HG03064 (cell line): ENCODE results near the gene RPP30.

ENCODE experiments used
- ATAC-seq: cut with Tn5 transposase; IDR thresholded peaks from one replicate; pipeline ENCODE4 v1.9.1; 2021; ENCODE audit warnings: low read depth; ENCODE audit not compliant: unreplicated experiment

The RPP30 gene

GRCh38 chr10:90915766-90916075 is 43.9 kb downstream of the RPP30 start:
- no peak for ATAC-seq

- no peak for ATAC-seq
Measured at GRCh38 chr10:90916392-90917237, 44.8 kb downstream of the RPP30 start.

GRCh38 chr10:90917238-90917967 is 45.6 kb downstream of the RPP30 start:
- no peak for ATAC-seq

GRCh38 chr10:90917968-90918318 is 46.2 kb downstream of the RPP30 start:
- ATAC-seq, result no peak

GRCh38 chr10:90919683-90920574 is 48.2 kb downstream of the RPP30 start:
- no peak for ATAC-seq

GRCh38 chr10:90920986-90921666 is 49.4 kb downstream of the RPP30 start, which contains the start of gene ANKRD1:
TSS of gene ANKRD1 (minus strand) at chr10:90921087. CDS start at chr10:90921027, 60 bp downstream.
- ATAC-seq, result no peak

GRCh38 chr10:90921906-90922305 is 50.1 kb downstream of the RPP30 start:
- ATAC-seq, result no peak

- ATAC-seq, result no peak
Measured at GRCh38 chr10:90923111-90923731, 51.4 kb downstream of the RPP30 start.

GRCh38 chr10:90924552-90924951 is 52.8 kb downstream of the RPP30 start:
- ATAC-seq, result no peak

- no peak for ATAC-seq
Measured at GRCh38 chr10:90925079-90926029, 53.6 kb downstream of the RPP30 start.

- no peak for ATAC-seq
Measured at GRCh38 chr10:90927293-90927692, 55.5 kb downstream of the RPP30 start.

GRCh38 chr10:90929179-90929578 is 57.4 kb downstream of the RPP30 start:
- ATAC-seq, result no peak

GRCh38 chr10:90930070-90930837 is 58.5 kb downstream of the RPP30 start:
- no peak for ATAC-seq

GRCh38 chr10:90930971-90931871 is 59.4 kb downstream of the RPP30 start:
- ATAC-seq, result no peak

GRCh38 chr10:90935581-90936275 is 64.0 kb downstream of the RPP30 start:
- no peak for ATAC-seq

- ATAC-seq, result no peak
Measured at GRCh38 chr10:90936276-90936659, 64.5 kb downstream of the RPP30 start.
